ENCODE results near the gene DYNC1I1.

Gene DYNC1I1

DNA sequence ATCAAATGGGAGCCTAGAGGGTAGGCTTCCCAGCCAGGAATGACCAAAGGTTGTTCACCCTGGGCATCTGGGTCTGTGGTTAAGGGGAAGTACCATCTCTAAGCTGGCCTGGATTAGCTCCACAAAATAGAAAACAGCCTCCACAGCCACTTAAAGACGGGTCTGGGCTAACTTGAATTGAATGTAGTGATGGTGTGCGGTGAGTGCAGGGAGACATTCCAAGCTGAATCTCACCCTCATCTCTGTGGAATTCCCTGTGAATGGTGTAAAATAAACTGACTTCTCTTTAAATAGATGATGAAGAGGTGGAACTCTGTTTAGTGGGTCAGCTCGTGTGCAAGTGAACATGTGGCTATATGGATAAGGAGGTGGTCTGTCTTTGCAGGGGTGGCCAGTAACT lies 251.0 kb downstream of the DYNC1I1 start:
- no peak for TF ChIP-seq TAF1 (IDR thresholded peaks at IDR 0.05; ENCODE audit: borderline replicate concordance, insufficient read depth, low read length)
- TF ChIP-seq, protein P1, sequence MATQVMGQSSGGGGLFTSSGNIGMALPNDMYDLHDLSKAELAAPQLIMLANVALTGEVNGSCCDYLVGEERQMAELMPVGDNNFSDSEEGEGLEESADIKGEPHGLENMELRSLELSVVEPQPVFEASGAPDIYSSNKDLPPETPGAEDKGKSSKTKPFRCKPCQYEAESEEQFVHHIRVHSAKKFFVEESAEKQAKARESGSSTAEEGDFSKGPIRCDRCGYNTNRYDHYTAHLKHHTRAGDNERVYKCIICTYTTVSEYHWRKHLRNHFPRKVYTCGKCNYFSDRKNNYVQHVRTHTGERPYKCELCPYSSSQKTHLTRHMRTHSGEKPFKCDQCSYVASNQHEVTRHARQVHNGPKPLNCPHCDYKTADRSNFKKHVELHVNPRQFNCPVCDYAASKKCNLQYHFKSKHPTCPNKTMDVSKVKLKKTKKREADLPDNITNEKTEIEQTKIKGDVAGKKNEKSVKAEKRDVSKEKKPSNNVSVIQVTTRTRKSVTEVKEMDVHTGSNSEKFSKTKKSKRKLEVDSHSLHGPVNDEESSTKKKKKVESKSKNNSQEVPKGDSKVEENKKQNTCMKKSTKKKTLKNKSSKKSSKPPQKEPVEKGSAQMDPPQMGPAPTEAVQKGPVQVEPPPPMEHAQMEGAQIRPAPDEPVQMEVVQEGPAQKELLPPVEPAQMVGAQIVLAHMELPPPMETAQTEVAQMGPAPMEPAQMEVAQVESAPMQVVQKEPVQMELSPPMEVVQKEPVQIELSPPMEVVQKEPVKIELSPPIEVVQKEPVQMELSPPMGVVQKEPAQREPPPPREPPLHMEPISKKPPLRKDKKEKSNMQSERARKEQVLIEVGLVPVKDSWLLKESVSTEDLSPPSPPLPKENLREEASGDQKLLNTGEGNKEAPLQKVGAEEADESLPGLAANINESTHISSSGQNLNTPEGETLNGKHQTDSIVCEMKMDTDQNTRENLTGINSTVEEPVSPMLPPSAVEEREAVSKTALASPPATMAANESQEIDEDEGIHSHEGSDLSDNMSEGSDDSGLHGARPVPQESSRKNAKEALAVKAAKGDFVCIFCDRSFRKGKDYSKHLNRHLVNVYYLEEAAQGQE (IDR thresholded peaks at IDR 0.05; ENCODE audit: insufficient read depth in 1 of 2, low read depth in 2 of 2, low read length in 2 of 2), result no peak
- TF ChIP-seq SIN3A (IDR thresholded peaks at IDR 0.05; ENCODE audit: borderline replicate concordance, insufficient read depth, low read length), result no peak
- TF ChIP-seq FOXP2 (optimal IDR thresholded peaks at IDR 0.05; ENCODE audit: borderline replicate concordance, extremely low read depth, extremely low read length, insufficient read depth), result no peak
- no peak for TF ChIP-seq POLR2AphosphoS5 (IDR thresholded peaks at IDR 0.05; ENCODE audit: low read depth, low read length)

GRCh38 chr7:96026010-96026409 lies 253.7 kb downstream of the DYNC1I1 start:
- no peak for TF ChIP-seq FOXP2 (optimal IDR thresholded peaks at IDR 0.05; ENCODE audit: borderline replicate concordance, extremely low read depth, extremely low read length, insufficient read depth)
- no peak for TF ChIP-seq TAF1 (IDR thresholded peaks at IDR 0.05; ENCODE audit: borderline replicate concordance, insufficient read depth, low read length)
- no peak for TF ChIP-seq SIN3A (IDR thresholded peaks at IDR 0.05; ENCODE audit: borderline replicate concordance, insufficient read depth, low read length)
- no peak for TF ChIP-seq POLR2AphosphoS5 (IDR thresholded peaks at IDR 0.05; ENCODE audit: low read depth, low read length)
- TF ChIP-seq, protein P1 (IDR thresholded peaks at IDR 0.05; ENCODE audit: insufficient read depth in 1 of 2, low read depth in 2 of 2, low read length in 2 of 2), result no peak

DNA sequence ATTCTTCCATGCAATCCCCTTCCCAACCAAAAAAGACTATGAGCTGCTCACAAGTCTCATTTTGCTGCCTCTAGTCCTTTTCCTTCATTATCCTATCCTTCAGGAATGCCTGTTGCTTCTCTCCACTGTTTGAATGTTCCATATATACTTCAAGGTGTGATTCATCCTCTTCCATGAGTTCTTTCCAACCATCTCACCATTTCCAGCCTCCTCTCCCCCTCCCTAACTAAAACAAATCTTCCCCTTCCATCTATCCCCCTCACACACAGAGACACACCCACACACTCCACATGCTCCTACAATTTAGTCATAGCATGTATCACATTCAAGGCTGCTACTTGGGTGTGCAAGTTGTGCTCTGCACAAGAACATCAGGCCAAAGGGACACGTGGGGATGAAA lies 254.3 kb downstream of the DYNC1I1 start:
- no peak for TF ChIP-seq POLR2AphosphoS5 (IDR thresholded peaks at IDR 0.05; ENCODE audit: low read depth, low read length)
- TF ChIP-seq SIN3A (IDR thresholded peaks at IDR 0.05; ENCODE audit: borderline replicate concordance, insufficient read depth, low read length), result no peak
- TF ChIP-seq FOXP2 (optimal IDR thresholded peaks at IDR 0.05; ENCODE audit: borderline replicate concordance, extremely low read depth, extremely low read length, insufficient read depth), result no peak
- TF ChIP-seq TAF1 (IDR thresholded peaks at IDR 0.05; ENCODE audit: borderline replicate concordance, insufficient read depth, low read length), result no peak
- TF ChIP-seq, protein P1 (IDR thresholded peaks at IDR 0.05; ENCODE audit: insufficient read depth in 1 of 2, low read depth in 2 of 2, low read length in 2 of 2), result no peak

DNA sequence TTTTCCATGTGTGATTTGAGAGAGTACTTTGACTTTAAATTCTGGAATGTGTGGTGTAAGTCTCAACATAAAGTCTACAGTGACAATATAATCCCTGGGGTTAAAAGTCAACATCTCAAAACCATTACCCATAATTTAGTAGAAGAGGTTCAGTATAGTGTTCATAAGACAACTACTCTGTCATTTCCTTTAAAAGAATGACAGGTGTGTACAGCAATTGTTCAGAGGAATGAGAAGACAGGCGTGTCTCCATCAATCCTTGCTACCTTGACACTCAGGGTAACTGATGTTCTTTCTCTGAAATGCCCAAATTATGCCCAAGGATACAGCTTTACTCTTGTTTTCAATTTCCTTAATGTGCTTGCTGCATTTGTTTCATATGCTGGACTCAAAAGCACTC lies 256.4 kb downstream of the DYNC1I1 start:
- TF ChIP-seq, protein P1 (IDR thresholded peaks at IDR 0.05; ENCODE audit: insufficient read depth in 1 of 2, low read depth in 2 of 2, low read length in 2 of 2), result no peak
- TF ChIP-seq POLR2AphosphoS5 (IDR thresholded peaks at IDR 0.05; ENCODE audit: low read depth, low read length), result no peak
- TF ChIP-seq TAF1 (IDR thresholded peaks at IDR 0.05; ENCODE audit: borderline replicate concordance, insufficient read depth, low read length), result no peak
- TF ChIP-seq SIN3A (IDR thresholded peaks at IDR 0.05; ENCODE audit: borderline replicate concordance, insufficient read depth, low read length), result no peak
- no peak for TF ChIP-seq FOXP2 (optimal IDR thresholded peaks at IDR 0.05; ENCODE audit: borderline replicate concordance, extremely low read depth, extremely low read length, insufficient read depth)
